Naive B cell (primary cell): ENCODE results near the gene FCHSD2. TPM values are rescaled to one million over a fixed set of nuclear protein-coding genes. Genes with fewer than 3 reads are reported as not detected.
"Not testable (repeated sequence)": the region's sequence is repeated elsewhere in the genome, so short reads cannot be mapped to it uniquely, and the experiment has no call there.

Experiments
- ATAC-seq, 2 donors: fragments of 150-1000 bp; cut with Tn5 transposase; 2 replicates each; pipeline ENCODE4 v1.10.0; 2021; ENCODE audit warnings: low read depth in 2 of 2, mild to moderate bottlenecking in 2 of 2, moderate library complexity in 2 of 2
- DNase-seq: peaks from one replicate; pipeline ENCODE4 v3.0.0; 2022
- H3K27ac Mint-ChIP-seq, 6 donors: one replicate each; pipeline ENCODE4 v1.8.0; 2020 to 2022; ENCODE audit warnings: mild to moderate bottlenecking in 6 of 6, mixed read lengths in 6 of 6, moderate library complexity in 5 of 6, inconsistent platforms in 2 of 6
- H3K27me3 Mint-ChIP-seq, 3 donors: one replicate each; pipeline ENCODE4 v1.8.0; 2021 to 2022; ENCODE audit warnings: mixed read lengths in 3 of 3, mild to moderate bottlenecking in 1 of 3
- H3K36me3 Mint-ChIP-seq, 2 donors: one replicate each; pipeline ENCODE4 v1.8.0; 2020 to 2022; ENCODE audit warnings: mixed read lengths in 2 of 2, inconsistent platforms in 1 of 2, mild to moderate bottlenecking in 1 of 2
- H3K4me1 Mint-ChIP-seq, 3 donors: one replicate each; pipeline ENCODE4 v1.8.0; 2020 to 2022; ENCODE audit warnings: mixed read lengths in 3 of 3, inconsistent platforms in 1 of 3, mild to moderate bottlenecking in 1 of 3, moderate library complexity in 1 of 3
- H3K4me3 Mint-ChIP-seq, 8 donors: one replicate each; pipeline ENCODE4 v1.8.0; 2020 to 2022; ENCODE audit warnings: mild to moderate bottlenecking in 8 of 8, mixed read lengths in 8 of 8, moderate library complexity in 8 of 8, inconsistent platforms in 2 of 8
- H3K9me3 Mint-ChIP-seq, 7 donors: one replicate each; pipeline ENCODE4 v1.8.0; 2020 to 2022; ENCODE audit warnings: mixed read lengths in 7 of 7, mild to moderate bottlenecking in 5 of 7, inconsistent platforms in 2 of 7, moderate library complexity in 1 of 7
- polyA plus RNA-seq, 6 donors: library from polyadenylated mRNA; unstranded; fragments of 300-500 nt; fragmentation: Illumina TruSeq; gene quantifications; one replicate each; pipeline ENCODE4 v1.2.3, GENCODE V29; 2021; ENCODE audit warnings: low read depth in 6 of 6

FCHSD2 gene
- polyA plus RNA-seq, 6 donors from 2014 or later, result 43.0 to 134 (median 104) TPM

DNA sequence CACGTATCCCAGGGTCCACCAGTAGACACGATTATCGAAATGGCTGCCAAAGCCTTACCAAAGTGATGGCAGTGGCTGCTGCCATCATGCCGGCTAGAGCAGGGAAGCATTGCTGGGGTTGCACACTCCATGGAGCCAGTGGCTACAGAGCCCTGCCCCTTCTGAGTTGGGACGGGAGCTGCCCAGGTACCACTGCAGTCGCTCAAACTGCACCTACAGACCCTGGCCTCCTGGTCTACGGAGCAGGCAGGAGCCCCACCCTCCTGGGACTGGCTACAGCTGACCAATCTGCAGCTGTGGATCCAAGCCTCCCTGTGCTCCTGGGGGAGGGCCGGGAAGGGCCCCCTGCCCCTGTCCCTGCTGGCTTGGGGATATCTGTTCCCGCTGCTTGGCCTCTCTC is 216.5 kb downstream of the FCHSD2 start:
- Mint-ChIP-seq H3K27ac (peak overlapping the region in 4 of 6 donors; percentile 65 to 91 (median 82)), H3K4me1 (peaks cover 32 to 47% (median 44%) of the 10 kb centered on the region in 3 donors), H3K4me3 (peak overlapping the region in 2 of 8 donors; percentile 55 to 79), H3K27me3 (no peaks in the 10 kb centered on the region), H3K36me3 (peaks cover 9 to 14% of the 10 kb centered on the region in 2 donors), H3K9me3 (no peaks in the 10 kb centered on the region)
- DNase-seq (no peak), ATAC-seq (no peak)

DNA sequence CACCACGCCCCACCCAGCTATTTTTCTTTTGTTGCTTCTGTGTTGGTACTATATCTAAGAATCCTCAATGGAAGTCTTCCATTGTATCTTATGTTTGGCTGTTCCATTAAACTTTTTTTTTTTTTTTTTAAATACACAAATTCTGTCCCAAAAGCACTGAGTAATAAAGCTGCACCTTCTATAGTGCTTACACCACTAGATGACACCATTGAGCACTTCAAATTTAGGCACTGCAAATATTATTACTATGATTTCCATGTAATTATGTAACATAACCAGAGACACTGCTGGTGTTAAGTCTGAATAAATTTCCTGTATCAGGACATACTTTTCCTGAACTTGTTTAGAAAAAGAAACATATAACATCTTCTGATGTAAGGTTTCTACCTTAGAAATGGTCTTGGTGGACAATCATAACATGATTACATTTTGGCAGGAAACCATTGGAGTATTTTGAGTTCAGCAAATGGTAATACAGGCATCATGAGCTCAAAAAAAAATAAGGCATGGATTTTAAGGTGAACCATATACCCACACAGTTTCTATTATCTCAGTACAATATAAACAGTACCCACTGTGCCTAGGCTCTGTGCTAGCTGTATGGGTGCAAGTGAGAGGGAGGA is 217.4 kb downstream of the FCHSD2 start:
- peak overlapping the region in 2 of 8 donors; percentile 55 to 60 for H3K4me3 Mint-ChIP-seq
- no peaks in the 10 kb centered on the region for H3K9me3 Mint-ChIP-seq
- peaks cover 26 to 52% (median 44%) of the 10 kb centered on the region in 3 donors for H3K4me1 Mint-ChIP-seq
- ATAC-seq (peak; percentile 52 to 57), DNase-seq (peak; percentile 16)
- no peaks in the 10 kb centered on the region for H3K27me3 Mint-ChIP-seq
- peak overlapping the region; percentile 34 to 94 (median 70) for H3K27ac Mint-ChIP-seq
- peaks cover 9 to 20% of the 10 kb centered on the region in 2 donors for H3K36me3 Mint-ChIP-seq

DNA sequence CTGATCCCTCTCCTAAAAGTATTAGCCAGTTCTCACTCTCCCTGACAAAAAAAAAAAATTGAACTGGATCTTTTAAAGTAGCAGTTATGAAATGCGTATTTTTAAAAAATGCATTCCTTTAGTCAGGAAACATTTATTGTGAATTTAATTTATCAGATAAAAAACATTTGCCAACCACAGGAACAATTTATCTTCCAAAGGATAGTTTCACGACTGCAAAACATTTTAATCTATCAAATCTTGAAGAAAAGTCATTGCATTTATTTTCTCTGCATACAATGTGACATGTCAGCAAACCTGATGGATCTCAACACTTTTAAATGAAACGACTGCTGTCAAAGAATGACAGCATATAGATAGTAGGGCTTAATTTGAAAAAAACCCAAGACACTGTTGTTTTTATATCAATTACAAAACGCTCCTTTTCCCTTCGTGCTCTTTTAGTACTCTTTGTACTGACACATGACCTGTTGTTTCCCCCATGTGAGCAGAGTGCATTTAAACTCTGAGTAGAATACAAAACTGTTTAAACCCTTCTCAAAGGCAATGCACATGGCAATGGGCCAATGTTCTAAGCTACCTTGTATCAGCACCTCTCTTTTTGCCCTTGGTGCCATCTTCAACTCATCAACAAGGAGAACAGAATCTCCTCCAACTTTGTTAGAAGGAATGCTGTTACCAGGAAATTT is 220.9 kb downstream of the FCHSD2 start:
- Mint-ChIP-seq H3K4me3 (no peak overlapping the region), H3K4me1 (peaks cover 15 to 31% (median 25%) of the 10 kb centered on the region in 3 donors)
- no peak for ATAC-seq

DNA sequence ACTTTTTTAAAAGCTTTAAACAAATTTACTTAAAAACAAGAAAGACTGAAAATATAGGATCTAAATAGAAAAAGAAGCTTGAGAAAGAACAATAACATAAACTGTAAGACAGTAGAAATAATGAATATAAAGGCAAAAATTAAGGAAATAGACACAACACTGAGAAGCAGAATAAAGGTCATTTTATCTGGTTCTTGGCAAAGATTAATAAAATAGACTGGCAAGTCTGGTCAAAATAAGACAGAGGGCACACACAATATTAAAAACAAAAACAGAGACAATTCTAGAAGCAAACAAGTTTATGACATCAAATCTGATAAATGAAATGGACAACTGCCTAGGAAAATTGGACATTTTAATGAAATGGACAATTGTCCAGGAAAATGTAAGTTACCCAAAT is 222.1 kb downstream of the FCHSD2 start:
- Mint-ChIP-seq H3K36me3 (peaks cover 15 to 24% of the 10 kb centered on the region in 2 donors), H3K27me3 (no peaks in the 10 kb centered on the region), H3K4me1 (peaks cover 14 to 30% (median 15%) of the 10 kb centered on the region in 3 donors), H3K4me3 (no peak overlapping the region), H3K9me3 (peaks cover 0 to 3% (median 0%) of the 10 kb centered on the region in 7 donors), H3K27ac (peak overlapping the region; percentile 42 to 91 (median 81))
- no peak for ATAC-seq
- no peak for DNase-seq

More for the DNA sequence above, 220.9 kb downstream of the FCHSD2 start:
- peaks cover 15 to 21% of the 10 kb centered on the region in 2 donors for H3K36me3 Mint-ChIP-seq
- peak overlapping the region in 4 of 6 donors; percentile 32 to 89 (median 78) for H3K27ac Mint-ChIP-seq
- H3K9me3 Mint-ChIP-seq, result no peaks in the 10 kb centered on the region
- no peaks in the 10 kb centered on the region for H3K27me3 Mint-ChIP-seq
- DNase-seq, result no peak

DNA sequence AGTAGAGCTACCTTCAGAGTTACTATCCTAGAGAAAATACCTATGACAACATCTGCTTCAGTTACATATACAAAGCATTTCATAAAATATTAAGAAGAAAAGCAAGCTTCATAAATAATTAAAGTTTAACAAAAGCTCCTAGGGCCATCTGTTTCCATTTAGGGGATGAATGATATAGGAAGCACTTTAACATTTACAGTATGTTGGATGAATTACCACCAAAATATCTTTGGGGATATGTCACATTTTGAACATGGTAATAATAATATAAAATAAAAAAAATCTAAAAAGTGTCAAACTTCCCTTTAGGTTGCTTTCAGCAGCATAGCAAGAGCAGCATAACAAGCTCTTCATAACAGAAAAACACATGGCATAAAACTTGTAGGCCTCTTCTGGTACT is 223.3 kb downstream of the FCHSD2 start:
- Mint-ChIP-seq H3K36me3 (peaks cover 23 to 34% of the 10 kb centered on the region in 2 donors), H3K9me3 (peaks cover 0 to 8% (median 5%) of the 10 kb centered on the region in 7 donors), H3K4me3 (no peak overlapping the region)

DNA sequence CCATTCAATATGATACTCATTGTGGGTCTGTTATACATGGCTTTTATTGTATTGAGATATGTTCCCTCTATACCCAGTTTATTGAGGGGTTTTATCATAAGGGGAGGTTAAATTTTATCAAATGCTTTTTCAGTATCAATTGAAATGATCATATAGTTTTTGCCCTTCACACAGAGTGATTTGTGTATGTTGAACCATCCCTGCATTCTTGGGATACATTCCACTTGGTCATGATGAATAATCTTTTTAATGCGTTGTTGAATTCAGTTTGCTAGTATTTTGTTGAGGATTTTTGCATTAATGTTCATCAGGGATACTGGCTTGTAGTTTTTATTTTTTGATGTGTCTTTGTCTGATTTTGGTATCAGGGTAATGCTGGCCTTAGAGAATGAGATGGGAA is 229.9 kb downstream of the FCHSD2 start:
- peaks cover 14 to 16% (median 16%) of the 10 kb centered on the region in 3 donors for H3K4me1 Mint-ChIP-seq
- no peaks in the 10 kb centered on the region for H3K27me3 Mint-ChIP-seq
- peak overlapping the region in 1 of 8 donors; percentile 21 for H3K4me3 Mint-ChIP-seq
- DNase-seq, result no peak
- peaks cover 41 to 48% of the 10 kb centered on the region in 2 donors for H3K36me3 Mint-ChIP-seq
- peak overlapping the region in 2 of 6 donors; percentile 26 to 28 for H3K27ac Mint-ChIP-seq
- ATAC-seq, result no peak
- H3K9me3 Mint-ChIP-seq, result peaks cover 4 to 47% (median 41%) of the 10 kb centered on the region in 7 donors

More for the DNA sequence above, 223.3 kb downstream of the FCHSD2 start:
- no peak for ATAC-seq
- DNase-seq, result no peak
- peak overlapping the region in 1 of 6 donors; percentile 69 for H3K27ac Mint-ChIP-seq
- H3K27me3 Mint-ChIP-seq, result no peaks in the 10 kb centered on the region
- H3K4me1 Mint-ChIP-seq, result peaks cover 9 to 22% (median 17%) of the 10 kb centered on the region in 3 donors

DNA sequence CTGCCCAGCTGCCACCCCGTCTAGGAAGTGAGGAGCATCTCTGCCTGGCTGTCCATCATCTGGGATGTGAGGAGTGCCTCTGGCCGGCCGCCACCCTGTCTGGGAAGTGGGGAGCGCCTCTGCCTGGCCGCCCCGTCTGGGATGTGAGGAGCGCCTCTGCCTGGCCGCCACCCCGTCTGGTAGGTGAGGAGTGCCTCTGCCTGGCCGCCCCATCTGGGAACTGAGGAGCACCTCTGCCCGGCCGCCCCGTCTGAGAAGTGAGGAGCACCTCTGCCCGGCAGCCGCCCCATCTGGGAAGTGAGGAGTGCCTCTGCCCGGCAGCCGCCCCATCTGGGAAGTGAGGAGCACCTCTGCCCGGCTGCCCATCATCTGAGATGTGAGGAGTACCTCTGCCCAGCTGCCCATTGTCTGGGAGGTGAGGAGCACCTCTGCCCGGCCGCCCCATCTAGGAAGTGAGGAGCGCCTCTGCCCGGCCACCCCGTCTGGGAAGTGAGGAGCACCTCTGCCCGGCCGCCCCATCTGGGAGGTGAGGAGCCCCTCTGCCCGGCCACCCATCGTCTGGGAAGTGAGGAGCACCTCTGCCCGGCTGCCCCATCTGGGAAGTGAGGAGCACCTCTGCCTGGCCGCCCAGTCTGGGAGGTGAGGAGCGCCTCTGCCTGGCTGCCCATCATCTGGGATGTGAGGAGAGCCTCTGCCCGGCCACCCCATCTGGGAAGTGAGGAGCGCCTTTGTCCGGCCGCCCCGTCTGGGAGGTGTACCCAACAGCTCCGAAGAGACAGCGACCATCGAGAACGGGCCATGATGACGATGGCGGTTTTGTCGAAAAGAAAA is 232.3 kb downstream of the FCHSD2 start:
- H3K9me3 Mint-ChIP-seq, result peaks cover 4 to 54% (median 41%) of the 10 kb centered on the region in 7 donors
- not testable (repeated sequence) for ATAC-seq, DNase-seq, H3K27me3 Mint-ChIP-seq, H3K4me3 Mint-ChIP-seq
- H3K36me3 Mint-ChIP-seq, result peaks cover 49 to 53% of the 10 kb centered on the region in 2 donors
- peaks cover 9 to 16% (median 15%) of the 10 kb centered on the region in 3 donors for H3K4me1 Mint-ChIP-seq
- H3K27ac Mint-ChIP-seq, result peak overlapping the region in 2 of 6 donors; percentile 29 to 85

DNA sequence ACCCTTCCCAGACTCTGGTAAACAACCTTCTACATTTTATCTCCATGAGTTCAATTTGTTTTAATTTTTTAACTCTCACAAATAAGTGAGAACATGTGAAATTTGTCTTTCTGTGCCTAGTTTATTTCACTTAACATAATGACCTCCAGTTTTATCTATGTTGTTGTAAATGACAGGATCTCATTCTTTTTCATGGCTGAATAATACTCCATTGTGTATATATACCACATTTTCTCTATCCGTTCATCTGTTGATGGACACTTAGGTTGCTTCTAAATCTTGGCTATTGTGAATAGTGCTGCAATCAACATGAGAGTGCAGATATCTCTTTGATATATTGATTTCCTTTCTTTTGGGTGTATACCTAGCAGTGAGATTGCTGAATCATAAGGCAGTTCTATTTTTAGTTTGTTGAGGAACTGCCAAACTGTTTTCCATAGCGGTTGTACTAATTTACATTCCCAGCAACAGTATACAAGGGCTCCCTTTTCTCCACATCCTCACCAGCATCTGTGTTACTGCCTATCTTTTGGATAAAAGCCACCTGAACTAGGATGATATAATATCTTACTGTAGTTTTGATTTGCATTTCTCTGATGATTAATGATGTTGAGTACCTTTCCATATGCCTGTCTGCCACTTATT is 234.0 kb downstream of the FCHSD2 start:
- peaks cover 11 to 27% (median 12%) of the 10 kb centered on the region in 3 donors for H3K4me1 Mint-ChIP-seq
- DNase-seq (no peak), ATAC-seq (no peak)
- H3K4me3 Mint-ChIP-seq, result no peak overlapping the region
- no peaks in the 10 kb centered on the region for H3K27me3 Mint-ChIP-seq
- H3K36me3 Mint-ChIP-seq, result peaks cover 41 to 45% of the 10 kb centered on the region in 2 donors
- H3K9me3 Mint-ChIP-seq, result peaks cover 4 to 48% (median 29%) of the 10 kb centered on the region in 7 donors
- H3K27ac Mint-ChIP-seq, result peak overlapping the region in 5 of 6 donors; percentile 20 to 90 (median 79)

DNA sequence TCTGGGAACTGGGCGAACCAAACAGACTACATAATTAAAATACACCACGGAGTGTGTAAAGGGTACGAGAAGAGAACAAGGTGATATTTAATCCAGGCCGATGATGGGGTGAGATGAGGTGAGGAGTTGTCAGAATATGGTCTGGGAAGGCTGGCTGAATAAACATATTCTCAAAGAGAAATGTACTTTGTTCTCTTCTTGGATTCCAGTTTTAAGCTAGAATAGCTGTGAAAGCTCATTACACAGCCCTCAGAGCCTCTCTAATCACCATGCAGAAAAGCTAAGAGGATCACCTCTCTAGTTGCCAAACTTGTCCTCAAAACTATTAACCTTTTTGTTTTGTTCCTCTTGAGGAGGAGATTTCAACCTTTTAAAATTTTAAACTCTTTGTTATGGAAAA is 238.1 kb downstream of the FCHSD2 start:
- Mint-ChIP-seq H3K9me3 (peaks cover 0 to 23% (median 9%) of the 10 kb centered on the region in 7 donors), H3K4me3 (no peak overlapping the region), H3K27me3 (no peaks in the 10 kb centered on the region), H3K4me1 (peaks cover 5 to 27% (median 16%) of the 10 kb centered on the region in 3 donors), H3K27ac (peak overlapping the region in 4 of 6 donors; percentile 14 to 79 (median 63)), H3K36me3 (peaks cover 26 to 35% of the 10 kb centered on the region in 2 donors)
- DNase-seq (no peak), ATAC-seq (no peak)

DNA sequence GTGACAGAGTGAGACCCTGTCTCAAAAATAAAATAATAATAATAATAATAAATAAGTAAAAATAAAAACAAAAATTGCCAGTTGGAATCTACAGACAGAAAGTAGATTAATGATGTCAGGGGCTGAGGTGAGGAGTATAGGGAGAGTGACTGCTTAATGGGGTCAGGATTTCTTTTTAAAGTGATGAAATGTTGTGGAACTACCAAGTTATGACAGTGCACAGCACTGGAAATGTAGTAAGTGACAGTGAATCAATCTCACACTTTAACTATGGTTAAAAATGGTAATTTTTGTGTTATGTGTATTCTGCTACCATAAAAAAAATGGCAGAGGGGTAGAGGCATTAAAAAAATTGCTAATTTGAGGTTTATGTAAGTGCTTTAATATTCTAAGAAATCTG is 240.7 kb downstream of the FCHSD2 start:
- no peaks in the 10 kb centered on the region for H3K27me3 Mint-ChIP-seq
- DNase-seq (no peak), ATAC-seq (no peak)
- peak overlapping the region in 5 of 6 donors; percentile 12 to 69 (median 41) for H3K27ac Mint-ChIP-seq
- H3K4me1 Mint-ChIP-seq, result peaks cover 7 to 18% (median 11%) of the 10 kb centered on the region in 3 donors
- peaks cover 0 to 4% (median 0%) of the 10 kb centered on the region in 7 donors for H3K9me3 Mint-ChIP-seq
- H3K36me3 Mint-ChIP-seq, result peaks cover 15 to 19% of the 10 kb centered on the region in 2 donors
- no peak overlapping the region for H3K4me3 Mint-ChIP-seq

DNA sequence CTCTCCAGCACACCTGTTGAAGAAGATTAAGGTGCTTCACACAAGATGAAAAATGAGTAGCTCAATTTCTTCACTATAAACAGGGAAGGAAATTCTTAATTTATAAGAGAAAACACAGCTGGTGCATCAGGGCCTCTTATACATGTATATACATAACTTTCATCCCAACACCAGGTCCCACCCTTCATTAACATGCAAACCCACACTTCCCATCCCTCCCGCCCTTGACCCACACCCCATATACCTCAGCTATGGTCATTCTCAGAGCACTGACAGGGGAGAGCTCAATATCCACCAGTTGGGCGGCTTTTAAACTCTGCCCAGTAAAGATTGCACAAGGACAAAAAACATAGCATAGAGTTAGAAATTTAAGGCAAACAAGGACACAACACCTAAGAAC is 242.1 kb downstream of the FCHSD2 start:
- H3K27ac Mint-ChIP-seq, result peak overlapping the region in 5 of 6 donors; percentile 24 to 93 (median 40)
- no peaks in the 10 kb centered on the region for H3K9me3 Mint-ChIP-seq

DNA sequence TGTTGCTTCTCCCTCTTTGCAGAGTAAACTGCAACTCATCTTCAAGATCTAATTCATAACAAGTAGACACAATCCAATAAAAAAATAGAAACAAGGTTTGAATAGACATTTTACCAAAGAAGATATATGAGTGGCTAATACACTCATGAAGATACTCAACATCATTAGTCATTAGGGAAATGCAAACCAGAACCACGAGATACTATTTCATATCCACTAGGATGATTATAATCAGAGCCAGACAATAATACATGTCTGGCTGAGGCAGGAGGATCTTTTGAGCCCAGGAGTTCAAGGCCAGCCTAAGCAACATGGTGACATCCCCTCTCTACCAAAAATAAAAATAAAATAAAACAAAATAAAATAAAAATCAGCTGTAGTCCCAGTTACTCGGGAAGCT is 242.9 kb downstream of the FCHSD2 start:
- Mint-ChIP-seq H3K4me1 (peaks cover 5 to 11% (median 7%) of the 10 kb centered on the region in 3 donors), H3K27me3 (no peaks in the 10 kb centered on the region), H3K4me3 (no peak overlapping the region), H3K36me3 (peaks cover 7 to 9% of the 10 kb centered on the region in 2 donors), H3K9me3 (no peaks in the 10 kb centered on the region), H3K27ac (peak overlapping the region in 2 of 6 donors; percentile 1 to 2)
- ATAC-seq (no peak), DNase-seq (no peak)

More for the DNA sequence above, 242.1 kb downstream of the FCHSD2 start:
- no peak for DNase-seq
- H3K4me1 Mint-ChIP-seq, result peaks cover 5 to 14% (median 11%) of the 10 kb centered on the region in 3 donors
- no peak overlapping the region for H3K4me3 Mint-ChIP-seq
- no peaks in the 10 kb centered on the region for H3K27me3 Mint-ChIP-seq
- peaks cover 9 to 16% of the 10 kb centered on the region in 2 donors for H3K36me3 Mint-ChIP-seq
- ATAC-seq, result no peak
